CD4-positive, alpha-beta T cell treated with Interleukin-17A for 4 hours (primary cell): ENCODE measurements around the gene ABCF2.

Experiments
- DNase-seq: peaks from one replicate; pipeline ENCODE4 v3.0.0-alpha.2; 2020; ENCODE audit warnings: mixed read lengths

The ABCF2 gene

DNA sequence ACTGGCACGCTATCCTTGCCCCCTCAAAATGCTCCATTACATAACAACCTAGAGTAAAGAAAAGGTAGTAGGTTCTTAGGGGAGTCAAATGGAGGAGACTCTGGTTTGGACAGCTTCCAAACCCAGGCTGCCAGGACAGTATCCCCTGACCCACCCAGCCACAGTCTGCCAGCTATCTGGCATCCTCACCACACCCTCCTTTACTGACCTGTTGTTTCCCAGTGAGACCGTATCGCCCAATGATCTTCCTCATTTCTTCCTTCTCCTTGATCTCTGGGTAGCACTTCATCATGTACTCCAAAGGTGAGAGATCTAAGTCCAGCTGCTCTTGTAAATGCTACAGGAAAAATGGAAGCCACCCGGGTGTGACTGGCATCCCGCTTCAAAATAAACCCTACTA is 11.6 kb downstream of the ABCF2 start:
- DNase-seq, result no peak

DNA sequence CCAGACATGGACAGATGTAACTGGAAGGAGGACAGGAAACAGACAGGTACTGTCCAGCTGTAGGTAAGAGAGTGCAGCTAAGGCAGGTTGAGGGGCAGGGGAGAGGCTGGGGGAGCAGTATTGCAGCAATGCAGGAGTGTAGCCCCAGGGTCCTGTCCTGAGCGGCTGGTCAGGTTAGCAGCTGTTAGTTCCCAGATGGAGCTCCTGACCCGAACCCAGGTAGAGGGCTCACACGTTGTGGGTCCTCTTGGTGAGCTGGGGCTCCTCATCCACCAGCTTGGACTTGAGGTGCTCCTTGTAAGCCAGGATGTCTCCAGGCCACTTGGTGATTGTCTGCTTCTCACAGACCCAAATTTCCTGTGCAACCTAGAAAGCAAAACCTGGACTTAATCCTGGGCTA is 13.2 kb downstream of the ABCF2 start:
- DNase-seq, result no peak

DNA sequence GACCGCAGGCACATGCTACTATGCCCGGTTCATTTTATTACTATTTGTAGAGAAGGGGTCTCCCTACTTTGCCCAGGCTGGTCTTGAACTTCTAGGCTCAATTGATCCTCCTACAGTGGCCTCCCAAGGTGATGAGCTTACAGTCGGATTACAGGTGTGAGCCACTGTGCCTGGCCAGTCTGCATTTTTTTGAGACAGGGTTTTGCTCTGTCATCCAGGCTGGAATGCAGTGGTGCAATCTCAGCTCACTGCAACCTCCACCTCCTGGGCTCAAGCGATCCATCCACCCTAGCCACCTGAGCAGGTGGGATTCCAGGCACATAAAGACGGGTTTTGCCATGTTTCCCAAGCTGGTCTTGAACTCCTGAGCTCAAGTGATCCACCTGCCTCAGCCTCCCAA is 14.4 kb downstream of the ABCF2 start:
- no peak for DNase-seq

DNA sequence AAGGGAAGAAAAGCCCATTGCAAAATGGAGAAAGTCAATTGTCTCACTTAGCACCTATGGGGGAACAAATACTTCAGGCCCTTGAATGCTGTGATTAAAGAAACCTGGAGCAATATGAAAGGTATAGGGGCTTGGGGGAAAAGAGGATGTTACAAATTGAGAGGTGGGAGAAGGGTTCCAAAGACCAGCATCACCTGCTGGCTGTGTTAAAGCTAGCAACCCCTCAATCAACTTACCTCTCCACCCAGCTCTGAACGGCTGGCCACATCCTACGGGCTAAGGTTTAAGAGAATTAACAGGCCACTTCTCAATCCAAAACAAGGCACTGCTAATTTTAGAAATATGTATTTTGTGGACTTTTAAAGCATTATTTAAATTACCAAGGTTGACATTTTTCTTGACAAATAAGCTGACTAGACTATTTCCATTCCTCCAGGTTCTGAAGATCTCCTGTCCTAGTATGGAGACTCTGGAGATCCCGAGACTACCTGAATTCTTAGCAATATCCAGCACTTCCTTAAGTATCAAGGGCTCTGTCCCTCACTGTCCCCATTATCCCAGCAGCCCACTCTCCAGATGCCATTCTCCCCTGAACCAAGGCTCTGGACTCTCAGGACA is 15.7 kb downstream of the ABCF2 start:
- DNase-seq, result no peak

DNA sequence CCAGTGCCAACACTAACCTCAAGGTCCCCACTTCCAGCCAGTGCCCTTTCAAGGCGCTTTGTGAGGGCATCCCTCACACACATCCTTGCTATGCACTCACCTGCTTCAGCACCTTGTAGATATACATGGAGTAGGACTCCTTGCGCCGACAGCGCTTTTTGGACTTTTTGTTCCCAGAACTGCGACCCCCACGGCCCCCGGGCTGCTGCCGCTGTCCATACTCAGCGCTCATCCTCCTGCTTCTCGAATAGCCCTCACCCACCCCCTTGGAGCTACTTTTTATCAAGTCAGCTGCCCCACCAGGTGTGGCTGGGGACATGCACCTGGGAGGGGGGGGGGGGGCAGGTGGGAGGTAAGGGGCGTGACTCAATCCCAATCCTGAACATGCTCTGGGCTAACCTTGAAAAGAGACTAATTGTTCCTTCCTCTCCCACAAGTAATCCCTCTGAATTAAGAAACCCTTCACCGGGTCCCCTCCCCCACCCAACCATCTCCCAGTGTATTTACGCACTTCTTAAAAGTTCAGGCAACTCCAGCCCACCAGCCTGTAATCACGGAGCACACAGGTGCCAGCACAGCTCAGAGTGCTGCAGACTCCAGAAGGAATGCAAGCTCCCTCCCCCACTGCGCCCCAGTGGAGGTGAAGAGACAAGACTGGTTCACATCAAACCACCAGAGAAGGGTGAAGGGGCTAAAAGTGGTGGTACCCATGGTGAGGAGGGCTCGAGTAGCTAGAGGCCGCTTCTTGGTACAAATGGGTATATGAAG is 16.7 kb downstream of the ABCF2 start, which contains the start of gene H2BK1:
TSS of gene H2BK1 (minus strand) at position 402 of the 768 bp plus-strand sequence. CDS start at position 232, 170 bp downstream.
- no peak for DNase-seq

DNA sequence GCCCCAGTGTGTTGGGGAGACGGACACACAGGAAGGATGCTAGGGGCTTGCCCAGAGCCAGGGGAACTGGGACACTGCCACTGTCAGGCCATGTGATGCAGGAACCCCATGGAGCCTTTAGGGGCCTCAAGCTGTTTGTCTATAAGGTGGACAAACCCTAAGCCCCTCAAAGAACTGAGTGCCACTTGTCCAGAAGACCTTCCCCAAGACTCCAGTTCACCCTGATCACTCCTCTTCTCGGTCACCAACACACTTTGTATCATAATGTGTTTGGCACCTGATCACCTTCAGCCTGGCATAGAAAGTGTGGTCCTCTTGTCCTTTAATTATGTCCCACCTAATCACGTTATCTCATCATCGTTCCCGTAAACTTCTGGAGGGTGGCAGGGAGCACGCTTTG is 17.4 kb downstream of the ABCF2 start:
- DNase-seq, result no peak

DNA sequence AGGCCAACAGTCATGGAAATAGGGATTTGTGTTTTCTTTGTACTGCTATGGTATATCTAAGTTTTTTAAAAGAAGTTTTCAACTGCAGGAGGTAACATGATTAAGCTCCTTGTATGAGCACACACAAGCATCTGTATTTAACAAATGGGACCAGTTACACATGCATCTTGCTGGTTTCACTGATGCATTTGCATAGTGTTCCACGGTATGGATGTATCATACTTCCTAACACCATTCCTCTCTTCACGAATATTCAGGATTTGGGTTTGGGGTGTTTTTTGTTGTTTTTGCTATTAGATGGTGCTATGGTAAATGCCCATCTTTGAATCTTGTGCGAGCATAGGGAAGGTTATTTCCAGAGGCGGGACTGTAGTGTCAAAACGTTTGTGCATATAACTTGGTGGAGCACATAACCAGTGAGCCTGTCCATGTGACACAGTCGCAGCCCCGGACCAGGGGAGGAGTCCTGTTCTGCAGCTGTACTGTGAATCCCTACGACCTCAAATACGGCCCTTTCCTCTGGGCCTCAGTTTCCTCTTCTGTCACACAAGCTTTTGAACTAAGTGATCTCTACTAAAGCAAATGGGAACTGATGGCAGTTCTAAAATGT is 18.6 kb downstream of the ABCF2 start:
- no peak for DNase-seq

DNA sequence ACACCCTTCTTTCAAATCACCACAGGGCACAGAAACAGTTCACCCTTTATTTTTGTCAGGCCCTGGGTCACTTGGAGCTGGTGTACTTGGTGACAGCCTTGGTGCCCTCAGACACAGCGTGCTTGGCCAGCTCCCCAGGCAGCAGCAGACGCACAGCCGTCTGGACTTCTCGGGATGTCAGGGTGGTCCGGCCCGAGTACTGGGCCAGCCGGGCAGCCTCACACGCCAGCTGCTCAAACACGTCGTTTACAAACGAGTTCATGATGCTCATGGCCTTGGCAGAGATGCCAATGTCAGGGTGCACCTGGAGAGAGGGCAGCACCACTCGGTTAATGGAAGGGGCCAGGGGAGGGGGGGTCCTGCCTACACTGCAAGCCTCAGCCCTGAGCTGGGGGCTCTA is 19.2 kb downstream of the ABCF2 start:
- no peak for DNase-seq

DNA sequence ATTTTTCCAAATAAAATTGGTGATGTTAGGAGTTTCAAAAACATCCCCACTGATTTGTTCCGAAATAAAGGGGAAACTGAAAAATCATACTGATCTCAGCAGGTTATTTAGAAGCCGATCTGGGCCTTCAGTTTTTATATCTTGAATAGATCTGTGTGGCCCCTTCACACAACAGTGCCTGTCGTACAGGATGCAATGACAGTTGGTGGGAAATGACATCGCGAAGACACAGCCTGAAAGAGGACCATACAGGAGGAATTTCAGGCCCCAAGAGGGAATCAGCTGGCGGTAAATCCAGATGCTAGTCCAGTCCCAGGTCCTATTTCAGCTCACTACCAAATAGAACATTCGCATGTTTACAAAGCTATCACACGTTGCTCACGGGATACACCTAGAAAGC is 19.7 kb downstream of the ABCF2 start:
- DNase-seq, result no peak

DNA sequence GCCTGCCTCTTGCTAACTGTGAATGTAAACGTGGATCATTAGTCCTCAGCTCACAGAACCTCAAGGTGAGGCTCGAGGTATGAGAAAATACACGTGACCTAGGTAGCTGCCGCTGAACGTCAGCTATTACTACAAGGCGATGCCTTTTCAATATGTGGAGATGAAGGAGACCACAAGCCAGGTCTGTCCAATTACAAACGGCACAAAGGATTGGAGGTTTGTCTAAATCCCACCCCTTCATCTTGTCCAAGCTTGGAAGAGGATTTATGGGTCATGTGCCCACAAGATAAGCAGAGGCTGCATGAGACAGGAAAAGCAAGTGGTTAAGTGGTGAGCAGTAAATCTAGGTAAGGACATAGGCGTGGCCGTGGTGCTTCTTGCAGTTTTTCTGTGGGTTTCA is 20.1 kb downstream of the ABCF2 start:
- peak; percentile 18 for DNase-seq

DNA sequence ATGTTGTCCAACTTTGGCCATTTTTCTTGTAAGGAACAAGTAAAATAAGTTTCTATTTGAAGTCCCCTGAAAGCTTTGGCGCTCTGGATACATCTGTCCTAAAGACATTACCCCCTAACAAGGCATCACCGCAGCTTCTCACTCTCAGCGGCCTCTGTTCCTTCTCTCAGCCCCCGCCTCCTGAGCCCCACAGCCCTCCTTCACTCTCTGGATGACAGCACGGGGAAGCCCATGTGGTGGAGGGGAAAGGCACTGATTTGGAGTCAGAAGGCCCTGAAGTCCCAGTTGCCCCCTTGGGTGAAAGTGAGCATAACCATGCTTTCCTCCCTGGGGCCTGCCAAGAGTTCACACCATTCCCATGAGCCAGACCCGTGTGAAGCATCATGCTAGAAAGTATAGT is 21.3 kb downstream of the ABCF2 start:
- DNase-seq, result no peak

DNA sequence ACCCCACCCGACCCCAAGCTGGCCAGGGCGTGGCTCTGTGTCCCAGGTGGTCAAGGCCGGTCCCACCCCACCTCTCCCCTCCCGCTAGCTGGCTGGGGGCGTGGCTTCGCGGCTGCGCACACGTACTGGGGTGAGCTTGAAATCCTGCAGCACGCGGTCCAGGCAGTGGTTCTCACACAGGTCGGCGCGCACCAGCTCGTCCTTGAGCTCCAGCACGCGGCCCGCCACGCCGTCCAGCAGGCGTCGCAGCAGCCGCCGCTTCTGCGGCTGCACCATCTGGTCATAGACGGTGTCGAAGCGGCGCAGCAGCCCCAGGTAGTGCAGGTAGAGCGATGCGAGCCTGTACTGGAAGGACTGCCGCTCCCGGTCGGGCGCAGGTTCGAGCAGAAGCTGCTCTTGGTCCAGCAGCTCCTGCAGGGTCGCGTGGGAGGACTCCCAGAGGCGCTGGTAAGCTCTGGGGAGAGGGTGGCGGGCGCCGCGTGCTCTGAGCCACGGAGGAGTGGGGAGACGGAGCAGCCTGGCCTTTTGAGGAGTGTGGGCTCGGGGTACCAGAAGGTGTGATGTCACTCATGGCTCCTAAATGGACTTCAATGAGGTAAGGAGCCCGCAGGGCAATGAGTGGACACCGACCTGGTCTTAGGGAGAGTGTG is 22.5 kb downstream of the ABCF2 start:
- DNase-seq, result no peak

DNA sequence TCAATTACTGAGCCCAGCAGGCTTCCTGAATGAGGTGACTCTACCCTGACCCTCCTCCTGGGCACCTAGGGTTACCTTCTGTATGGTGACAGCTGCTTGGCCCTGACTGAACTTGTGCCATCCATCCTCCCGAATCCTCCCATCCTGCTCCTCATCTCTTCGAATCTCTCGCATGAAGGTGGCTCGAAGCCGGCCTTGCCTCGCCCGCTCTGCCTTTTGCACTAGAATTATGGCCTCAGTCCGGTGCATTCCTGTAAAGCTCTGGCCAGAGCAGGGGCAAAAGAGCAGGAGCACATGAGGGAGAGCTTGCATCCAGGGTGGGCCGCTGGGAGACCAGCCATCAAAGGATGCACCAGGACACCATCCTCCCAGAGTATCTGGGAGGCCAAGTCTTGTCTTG is 24.2 kb downstream of the ABCF2 start:
- no peak for DNase-seq

DNA sequence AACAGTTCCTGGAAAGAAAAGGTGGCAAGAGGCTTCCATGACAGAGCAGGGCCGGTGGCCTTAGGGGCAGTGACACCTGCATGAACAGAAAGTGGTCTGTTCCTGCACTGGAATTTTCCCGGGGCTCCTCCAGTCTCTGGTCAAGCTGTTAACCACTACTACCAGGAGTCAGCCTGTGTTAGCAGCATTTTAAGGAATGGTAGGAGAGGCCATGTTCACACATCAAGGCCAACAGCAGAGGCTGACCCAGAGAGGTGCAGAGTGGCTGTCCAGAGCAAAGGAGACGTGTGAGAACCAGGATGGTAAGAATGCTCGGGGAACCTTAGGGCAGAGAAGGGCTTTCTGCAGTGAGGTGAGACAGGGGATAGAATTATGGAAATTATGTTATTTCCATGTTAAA is 25.3 kb downstream of the ABCF2 start:
- DNase-seq, result no peak

DNA sequence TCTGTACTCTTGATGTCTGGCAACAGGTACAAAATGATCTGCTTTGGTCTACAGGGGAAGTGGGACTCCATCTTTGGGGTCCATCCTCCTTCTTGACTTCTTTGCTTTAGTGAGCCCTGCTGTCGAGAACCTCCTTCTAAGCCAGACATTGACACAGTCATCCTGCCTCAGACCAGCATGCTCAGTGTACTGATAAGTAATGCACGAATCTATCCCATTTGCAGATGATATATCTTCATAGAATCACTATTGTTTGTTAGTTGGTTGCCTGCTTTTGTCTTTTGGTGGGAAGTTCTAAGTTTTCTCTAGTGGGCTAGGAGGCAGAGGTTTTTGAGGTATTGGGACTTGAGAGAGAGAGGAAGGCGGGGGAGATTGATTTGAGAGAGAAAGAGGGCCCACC is 25.7 kb downstream of the ABCF2 start:
- DNase-seq, result no peak

DNA sequence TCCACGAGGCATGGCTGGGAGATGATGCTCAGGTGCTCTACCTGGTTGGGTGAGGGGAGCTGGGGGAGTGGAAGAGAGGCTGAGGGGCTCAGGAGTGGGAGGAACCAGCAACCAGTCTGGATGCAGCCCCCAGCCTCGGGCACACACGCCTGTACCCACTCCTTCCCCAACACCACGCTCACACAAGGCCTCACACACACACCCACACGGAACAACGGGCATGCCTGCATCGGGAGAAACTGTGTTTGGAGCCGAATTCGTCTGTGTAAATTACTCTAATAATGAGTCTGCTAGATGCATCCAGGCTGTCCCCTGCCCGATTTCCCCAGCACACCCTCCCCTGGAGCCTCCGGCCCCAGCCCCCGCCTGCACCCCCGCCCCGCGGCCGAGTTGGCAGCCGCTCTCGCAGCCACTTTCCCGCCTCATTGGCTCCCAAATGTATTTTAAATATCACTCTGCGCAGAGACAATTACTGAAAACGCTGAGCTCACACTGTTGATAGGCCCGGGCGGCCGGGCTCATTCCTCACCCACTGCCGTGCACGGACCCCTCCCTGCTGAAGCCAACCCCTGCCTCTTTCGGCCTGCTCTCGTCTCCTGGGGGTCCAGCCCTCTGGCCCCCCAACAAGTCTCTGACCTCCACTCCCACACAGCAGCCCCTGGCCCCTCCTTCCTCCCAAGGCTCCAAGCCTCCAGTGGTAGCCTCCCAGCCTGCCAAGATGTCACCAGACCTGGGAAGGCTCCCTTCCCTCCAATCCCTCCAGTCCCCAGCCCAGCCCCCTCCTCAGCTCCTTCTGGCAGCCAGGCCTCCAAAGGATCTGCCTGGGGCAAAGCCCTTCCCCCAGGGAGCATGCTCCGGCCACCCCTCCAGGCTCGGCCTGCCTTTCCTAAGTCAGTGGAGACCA is 27.8 kb downstream of the ABCF2 start:
- no peak for DNase-seq

DNA sequence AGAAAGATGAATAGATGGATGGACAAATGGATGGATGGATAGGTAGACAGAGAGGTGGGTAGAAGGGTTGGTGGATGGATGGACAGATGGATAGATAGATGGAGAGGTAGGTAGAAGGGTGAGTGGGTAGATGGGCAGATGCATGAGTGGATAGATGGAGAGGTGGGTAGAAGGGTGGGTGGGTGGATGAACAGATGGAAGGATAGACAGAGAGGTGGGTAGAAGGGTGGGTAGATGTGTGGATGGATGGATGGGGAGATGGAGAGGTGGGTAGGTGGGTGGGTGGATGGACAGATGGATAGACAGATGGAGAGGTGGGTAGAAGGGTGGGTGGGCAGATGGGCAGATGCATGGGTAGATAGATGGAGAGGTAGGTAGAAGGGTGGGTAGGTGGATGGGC is 29.1 kb downstream of the ABCF2 start:
- DNase-seq, result no peak

DNA sequence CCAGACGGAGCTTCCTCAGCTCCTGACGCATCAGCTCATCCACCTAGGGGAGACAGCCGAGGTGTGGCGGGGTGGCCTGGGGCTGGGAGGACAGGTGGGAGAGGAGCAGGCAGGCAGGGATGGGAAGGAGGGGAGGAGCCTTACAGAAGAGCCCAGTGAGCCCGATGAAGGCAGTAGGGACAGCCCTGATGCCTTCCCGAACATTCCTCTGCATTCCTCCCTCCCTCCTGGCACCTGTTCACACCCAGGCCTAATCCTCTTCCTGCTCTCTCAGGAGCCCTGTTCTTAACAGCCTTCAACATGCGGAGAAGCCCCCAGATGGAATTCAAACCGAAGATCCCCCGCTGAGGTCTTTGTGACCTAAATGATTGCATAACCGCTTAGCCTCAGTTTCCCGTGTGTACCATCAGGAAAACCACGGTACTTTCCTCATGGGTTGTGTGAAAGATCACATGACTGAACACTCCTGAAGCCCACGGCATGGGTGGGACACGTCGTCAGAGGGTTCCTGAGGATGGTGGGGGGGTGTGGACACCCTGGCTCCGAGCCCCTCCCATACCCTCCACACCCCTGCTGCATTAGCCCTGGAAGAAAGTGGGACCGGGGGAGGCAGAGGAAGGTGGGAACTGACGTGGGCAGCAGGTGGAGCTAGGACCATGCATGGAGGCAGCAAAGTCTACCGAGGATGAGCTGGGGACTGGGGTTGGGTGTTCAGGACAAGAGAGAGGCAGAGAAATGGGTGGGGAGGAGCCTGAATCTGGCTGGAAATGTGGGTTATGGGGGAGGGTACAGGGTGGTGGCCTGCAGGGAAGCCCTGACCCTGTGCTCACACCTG is 31.2 kb downstream of the ABCF2 start:
- no peak for DNase-seq

DNA sequence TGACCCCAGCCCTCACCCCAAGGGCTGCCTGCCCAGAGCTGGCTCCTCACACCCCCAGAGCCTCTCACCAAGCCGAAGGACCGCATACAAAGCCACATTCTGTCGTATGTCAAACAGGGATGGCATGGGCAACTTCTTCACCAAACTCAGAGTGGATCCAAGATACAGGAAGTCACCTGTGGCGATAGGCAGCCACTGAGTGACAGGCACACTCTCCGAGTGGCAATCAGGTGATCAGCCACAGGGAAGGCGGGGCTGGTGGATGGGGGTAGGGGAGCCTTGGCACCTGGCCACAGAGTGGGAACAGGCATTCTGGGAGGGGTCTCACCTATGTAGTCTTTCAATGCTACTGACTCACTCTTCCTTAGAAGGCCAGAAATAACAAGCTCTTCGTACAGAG is 32.8 kb downstream of the ABCF2 start:
- DNase-seq, result no peak

DNA sequence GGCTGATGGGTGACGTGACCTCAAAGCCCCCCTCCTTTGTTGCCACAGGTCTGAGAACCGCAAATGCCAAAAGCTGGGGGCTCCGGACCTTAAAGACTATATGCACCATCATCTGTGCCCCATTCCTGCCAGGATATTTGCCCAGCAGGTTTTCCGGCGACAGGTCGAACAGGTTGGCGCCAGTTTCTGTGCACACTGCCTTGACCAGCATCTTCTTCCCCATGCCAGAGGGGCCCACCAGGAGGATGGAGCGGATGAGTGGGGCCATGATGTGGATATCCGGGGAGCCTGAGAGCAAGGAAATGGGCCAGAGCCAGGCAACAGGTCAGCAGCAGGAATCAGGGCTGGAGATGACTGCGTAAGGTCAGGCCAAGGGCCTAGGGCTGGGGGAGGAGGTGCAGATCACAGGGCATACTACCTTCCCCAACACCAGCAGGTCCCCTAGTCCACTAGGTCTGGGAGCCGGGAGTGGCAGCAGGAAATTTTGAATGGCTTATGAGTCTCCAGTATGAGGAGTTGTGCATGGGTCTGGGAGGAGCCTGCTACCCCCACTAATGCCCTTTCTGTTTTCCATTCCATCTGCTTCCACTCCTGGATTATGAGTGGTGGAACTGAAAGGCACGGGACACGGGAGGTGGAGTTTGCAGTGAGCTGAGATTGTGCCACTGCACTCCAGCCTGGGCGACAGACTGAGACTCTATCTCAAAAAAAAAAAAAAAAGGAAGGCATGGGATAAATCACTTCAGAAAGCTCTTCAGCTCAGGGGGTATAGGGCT is 33.6 kb downstream of the ABCF2 start:
- no peak for DNase-seq

DNA sequence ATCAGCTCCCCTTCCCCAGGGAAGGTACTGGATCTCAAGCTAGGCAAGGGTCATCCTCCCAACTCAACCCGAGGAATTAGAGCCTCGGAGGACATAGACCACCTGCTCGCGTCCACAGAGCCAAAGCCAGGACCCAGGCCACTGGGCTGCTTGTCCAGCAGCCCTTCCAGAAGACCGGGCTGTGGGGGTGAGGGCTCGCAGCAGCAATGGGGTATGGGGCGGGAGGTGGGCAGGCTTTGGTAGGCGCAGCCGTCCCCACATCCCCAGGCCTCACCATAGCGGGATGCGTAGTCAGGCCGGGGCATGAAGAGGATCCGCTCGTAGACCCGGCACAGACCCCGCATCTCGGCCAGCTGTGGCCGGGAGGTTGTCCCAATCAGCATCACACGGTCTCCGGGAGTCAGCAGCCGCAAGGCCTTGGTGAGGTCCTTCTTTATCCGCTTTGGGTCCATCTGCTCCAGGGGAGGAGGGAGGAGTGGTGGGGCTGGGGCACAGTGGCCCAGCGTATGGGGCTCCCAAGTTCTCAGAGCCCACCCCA is 34.9 kb downstream of the ABCF2 start:
- DNase-seq, result no peak
